Activated CD4-positive, alpha-beta T cell treated with anti-CD3 and anti-CD28 coated beads, Interleukin-2, amount 50 U/mL, for 24 hours (primary cell): ENCODE results near the gene RASL10A.

Experiments used
- DNase-seq, 2 donors: peaks; one replicate each; pipeline ENCODE4 v3.0.0-alpha.2; 2020; ENCODE audit warnings: low read depth in 1 of 2, low spot score in 1 of 2

Gene RASL10A

GRCh38 chr22:29270475-29271271 lies 44.8 kb downstream of the RASL10A start:
- DNase-seq, result no peak

GRCh38 chr22:29269731-29270474 lies 45.6 kb downstream of the RASL10A start:
- DNase-seq, result no peak

GRCh38 chr22:29269230-29269604 lies 46.3 kb downstream of the RASL10A start:
- DNase-seq, result no peak

GRCh38 chr22:29268511-29269229 lies 46.8 kb downstream of the RASL10A start:
- DNase-seq, result peak in 1 of 2 donors; percentile 10

- peak; percentile 96 to 98 for DNase-seq
Measured at GRCh38 chr22:29267858-29268510, 47.5 kb downstream of the RASL10A start, which contains the start of the genes EWSR1 and RHBDD3. EWSR1 (plus strand) TSS chr22:29268268; CDS start chr22:29268337, 69 bp downstream. RHBDD3 (minus strand) TSS chr22:29267981; CDS start chr22:29265626, 2,355 bp downstream.

GRCh38 chr22:29267462-29267857 lies 48.0 kb downstream of the RASL10A start:
- no peak for DNase-seq

GRCh38 chr22:29266564-29267461 lies 48.7 kb downstream of the RASL10A start:
- DNase-seq, result no peak

- DNase-seq, result no peak
Measured at GRCh38 chr22:29265929-29266328, 49.6 kb downstream of the RASL10A start.

GRCh38 chr22:29265305-29265704 lies 50.2 kb downstream of the RASL10A start:
- DNase-seq, result no peak

- no peak for DNase-seq
Measured at GRCh38 chr22:29263791-29264276, 51.7 kb downstream of the RASL10A start.
